HG03135 (cell line): Measurements from ENCODE around the gene PLEKHH3.
A peak's percentile ranks its signal among the peaks of the same experiment; 100 is the strongest.

Source experiments
- ATAC-seq: cut with Tn5 transposase; IDR thresholded peaks from one replicate; pipeline ENCODE4 v1.9.1; 2021; ENCODE audit warnings: mild to moderate bottlenecking, moderate library complexity; ENCODE audit not compliant: unreplicated experiment

Gene PLEKHH3

DNA sequence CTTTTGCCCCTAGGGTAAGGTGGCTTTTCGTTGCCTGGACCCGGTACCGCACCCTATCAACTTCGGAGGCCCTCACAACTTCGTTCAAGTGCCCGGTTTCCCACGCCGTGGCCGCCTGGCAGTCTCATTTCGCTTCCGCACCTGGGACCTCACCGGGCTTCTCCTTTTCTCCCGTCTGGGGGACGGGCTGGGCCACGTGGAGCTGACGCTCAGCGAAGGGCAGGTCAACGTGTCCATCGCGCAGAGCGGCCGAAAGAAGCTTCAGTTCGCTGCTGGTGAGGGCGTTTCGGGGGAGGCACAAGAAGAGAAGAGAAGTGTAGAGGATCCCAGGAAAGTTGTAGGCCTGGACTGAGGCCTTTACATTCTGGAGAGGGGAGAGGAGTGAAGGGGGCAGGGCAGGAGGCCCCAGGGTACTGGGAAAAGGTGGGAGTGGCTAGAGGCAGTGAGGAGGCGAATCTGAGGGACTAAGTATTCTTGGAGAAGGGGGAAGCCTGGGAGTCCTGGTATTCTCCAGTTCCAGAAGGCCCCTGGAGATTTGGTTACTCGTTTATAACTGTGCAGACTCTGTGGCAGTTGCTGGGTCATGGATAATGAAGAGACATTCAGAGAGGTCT lies 11.0 kb upstream of the PLEKHH3 start:
- no peak for ATAC-seq

DNA sequence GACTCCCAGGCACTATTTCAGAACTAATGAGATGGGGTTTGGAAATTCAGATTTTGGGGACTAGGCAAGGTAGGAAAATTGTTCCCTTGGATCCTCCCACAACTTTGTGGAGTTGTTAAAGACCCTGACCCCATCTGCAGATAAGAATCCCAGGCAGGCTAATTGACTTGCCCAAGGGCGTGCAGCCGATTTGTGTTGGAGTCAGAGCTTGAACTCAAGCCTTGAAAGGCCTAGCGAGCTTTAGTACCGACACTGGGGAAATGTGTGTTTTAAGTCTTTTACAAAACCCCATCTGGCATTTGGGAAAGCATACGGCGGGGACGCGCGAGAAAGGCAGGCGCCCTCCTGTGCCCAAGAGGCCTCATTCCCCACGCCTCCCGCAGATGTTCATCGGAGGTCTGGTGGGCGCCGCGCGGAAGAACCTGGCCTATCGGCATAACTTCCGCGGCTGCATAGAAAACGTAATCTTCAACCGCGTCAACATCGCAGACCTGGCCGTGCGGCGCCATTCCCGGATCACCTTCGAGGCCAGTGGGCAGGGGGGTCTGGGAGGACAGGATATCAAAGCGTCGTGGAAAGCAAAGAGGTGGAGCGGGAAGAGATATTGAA lies 9.8 kb upstream of the PLEKHH3 start:
- no peak for ATAC-seq

DNA sequence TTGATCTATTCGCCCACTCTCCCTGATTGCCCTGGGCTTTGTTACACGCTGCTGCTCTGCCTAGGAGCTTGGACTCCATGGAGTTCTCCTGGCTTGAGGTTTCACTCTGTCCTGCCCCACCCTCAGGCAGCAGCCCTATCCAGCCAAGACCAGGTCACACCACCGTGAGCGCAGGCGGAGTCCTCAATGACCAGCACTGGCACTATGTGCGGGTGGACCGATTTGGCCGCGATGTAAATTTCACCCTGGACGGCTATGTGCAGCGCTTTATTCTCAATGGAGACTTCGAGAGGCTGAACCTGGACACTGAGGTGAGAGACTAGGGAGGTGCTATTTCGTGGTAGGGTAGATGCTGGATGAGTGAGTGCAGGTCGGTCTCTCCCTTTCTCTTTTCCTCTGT lies 9.0 kb upstream of the PLEKHH3 start:
- no peak for ATAC-seq

DNA sequence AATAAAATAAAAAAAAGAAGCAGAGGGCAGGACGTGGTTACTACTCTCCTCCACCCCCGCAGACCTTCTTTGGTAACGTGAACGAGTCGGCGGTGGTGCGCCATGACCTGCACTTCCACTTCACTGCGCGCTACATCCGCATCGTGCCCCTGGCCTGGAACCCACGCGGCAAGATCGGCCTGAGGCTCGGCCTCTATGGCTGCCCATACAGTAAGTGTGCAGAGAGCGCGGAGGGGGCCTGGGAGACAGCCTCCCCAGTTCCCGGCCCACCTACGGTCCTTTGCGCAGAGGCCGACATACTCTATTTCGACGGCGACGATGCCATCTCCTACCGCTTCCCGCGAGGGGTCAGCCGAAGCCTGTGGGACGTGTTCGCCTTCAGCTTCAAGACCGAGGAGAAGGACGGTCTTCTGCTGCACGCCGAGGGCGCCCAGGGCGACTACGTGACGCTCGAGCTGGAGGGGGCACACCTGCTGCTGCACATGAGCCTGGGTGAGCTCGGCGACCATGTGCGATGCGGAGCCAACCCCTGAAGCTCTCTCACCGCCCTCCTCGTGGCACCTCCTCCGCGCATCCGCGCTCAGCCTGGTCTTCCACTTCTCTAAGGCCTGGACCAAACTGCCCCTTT lies 8.2 kb upstream of the PLEKHH3 start:
- no peak for ATAC-seq

DNA sequence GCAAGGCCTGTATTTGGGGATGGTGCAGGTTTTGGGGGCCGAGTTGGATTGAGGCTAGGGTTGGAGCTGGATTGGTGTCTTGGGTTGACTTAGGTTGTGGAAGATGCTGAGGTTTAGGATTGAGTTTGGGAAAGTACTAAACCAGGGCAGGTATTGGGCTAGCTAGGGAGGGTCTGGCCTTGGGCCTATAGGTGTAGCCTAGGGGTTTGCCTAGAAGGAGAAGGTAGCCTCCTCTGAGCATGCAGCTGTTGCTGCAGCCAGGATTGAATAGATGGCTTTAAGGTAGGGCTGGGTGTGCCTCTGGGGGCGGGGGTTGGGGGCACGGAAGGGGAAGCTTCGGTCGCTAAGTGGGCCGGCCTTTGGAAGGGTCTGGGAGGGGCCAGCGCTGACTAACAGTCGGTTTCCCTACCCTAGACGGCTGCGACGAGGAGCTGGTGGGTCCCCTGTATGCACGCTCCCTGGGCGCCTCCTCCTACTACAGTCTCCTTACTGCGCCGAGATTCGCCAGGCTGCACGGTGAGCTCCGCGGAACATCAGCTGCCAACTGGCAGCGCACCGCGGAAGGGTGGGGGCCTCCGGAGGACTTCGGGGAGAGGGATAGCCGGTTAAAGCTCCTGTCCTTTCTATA lies 6.7 kb upstream of the PLEKHH3 start:
- ATAC-seq = no peak

DNA sequence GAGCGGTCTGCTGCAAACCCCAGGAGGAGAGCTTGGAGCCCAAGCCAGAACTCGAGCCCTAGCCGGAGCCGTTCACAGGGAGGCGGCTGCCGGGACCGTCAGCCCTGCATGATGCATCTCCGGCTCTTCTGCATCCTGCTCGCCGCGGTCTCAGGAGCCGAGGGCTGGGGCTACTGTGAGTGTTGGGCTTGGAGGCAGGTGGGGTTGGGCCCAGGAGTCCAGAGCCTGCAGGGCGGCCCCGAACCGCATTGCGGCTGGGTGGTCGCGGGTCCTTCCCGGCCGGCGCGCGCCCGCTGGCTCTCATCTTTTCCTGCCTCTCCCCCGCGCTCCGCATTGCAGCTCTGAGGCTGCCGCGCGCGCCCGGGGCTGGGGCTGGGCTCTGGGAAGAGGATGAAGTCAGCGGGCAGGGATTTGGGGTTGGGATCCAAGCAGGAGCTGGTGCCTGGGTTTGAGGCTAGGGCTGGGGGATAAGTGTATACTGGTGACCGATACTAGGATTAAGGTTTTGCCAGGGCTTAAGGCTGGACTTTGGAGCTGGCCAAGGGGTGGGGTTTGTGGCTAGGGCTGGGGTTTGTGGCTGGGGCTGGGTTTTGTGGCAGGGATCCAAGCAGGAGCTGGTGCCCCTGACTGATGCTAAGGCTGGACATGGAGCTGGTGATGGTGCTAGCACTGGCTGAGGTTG lies 6.1 kb upstream of the PLEKHH3 start:
- ATAC-seq = no peak

DNA sequence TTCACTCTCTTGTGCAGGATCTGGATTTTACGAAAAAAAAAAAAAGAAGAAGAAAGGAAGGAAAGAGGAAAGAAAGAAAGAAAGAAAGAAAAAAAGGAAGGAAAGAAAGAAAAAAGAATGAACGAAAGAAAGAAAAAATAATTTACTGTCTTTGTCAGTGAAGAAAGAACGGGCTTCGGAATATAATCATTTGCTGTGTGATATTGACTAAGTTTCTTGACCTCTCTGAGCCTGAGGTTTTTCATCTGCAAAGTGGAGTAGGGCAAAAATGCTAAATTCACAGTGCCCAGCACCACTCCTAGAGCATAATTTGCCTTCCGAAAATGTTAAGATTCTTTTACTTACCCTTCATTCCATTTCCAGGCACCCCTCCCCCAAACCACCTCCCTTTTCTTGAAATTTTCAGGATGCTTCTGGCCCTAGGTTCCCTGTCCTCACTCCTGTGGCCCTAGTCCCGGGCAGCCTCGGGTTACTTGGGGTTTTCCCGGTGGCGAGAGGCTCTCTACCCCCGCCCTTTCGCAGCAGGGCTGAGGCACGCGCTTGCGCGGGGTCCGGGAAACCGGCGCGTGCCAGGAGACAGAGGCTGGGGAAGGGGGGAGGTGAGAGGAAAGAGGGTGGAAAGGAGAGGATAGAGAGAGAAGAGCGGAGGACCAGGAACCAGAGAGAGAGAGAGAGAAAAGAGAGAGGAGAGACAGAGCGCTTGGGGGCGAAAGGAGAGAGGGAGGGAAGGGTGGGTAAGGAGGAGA lies 5.4 kb upstream of the PLEKHH3 start, which contains the start of gene CNTNAP1:
CNTNAP1 (plus strand) TSS at position 556 of the 746 bp plus-strand sequence. CDS start 299 bp downstream, outside the sequence.
- no peak for ATAC-seq

DNA sequence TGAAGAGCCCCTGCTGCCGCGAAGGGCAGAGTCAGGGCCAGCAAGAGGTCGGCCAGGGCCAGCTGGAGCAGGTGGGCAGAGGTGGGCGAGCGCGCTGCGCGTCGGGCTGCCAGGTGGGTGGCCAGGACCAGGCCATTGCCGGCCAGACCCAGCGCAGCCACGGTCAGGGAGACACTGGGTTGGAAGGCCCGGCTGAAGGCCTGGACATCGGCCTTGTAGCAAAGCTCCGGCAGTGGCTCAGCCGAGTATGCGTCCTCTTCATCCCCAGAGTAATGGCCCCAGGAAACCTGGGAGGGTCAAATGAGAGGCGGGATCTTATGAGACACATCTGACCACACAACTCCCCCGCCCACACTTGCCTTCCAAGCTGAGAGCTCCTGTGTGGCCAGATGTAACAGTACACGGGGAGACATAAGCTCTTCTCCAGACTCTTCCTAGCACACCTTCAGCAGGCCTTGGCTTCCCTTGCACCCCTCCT lies 3.6 kb upstream of the PLEKHH3 start:
- ATAC-seq = no peak

DNA sequence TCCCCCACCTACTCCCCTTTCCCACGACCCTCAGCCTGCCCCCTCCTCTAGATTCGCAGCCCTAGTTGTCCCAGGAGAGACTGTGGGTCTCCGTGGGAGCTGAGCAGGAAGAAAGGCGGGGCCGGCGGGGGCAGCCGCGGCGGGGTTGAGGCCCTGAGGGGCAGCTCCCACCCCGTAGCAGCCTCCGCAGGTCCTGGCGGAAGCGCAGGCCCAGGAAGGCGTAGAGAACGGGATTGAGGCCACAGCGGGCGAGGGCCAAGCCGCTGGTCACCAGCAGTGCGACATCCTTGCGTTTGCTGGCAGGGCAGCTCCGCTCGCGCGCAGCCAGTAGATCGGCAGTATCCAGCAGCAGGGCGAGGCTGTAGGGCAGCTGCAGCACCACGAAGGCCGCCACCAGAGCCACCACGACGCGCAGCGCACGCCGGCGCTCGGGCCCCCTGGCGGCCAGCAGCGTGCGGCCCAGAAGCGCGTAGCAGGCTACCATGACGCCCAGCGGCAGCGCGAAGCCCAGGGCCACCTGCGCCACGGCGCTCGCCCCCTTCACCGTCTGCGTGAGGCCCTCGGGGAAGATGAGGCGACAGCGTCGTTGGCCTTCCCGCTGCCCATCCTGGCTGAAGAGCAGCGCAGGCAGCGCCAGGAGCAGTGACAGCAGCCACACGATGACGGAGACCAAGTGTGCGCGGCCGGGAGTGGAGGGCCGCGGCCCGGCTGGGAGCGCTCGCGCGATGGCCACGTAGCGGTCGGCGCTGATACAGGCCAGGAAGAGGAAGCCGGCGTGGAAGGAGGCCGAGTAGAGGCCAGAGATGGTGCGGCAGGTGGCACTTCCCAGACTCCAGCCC lies 2.9 kb upstream of the PLEKHH3 start:
- ATAC-seq = no peak

DNA sequence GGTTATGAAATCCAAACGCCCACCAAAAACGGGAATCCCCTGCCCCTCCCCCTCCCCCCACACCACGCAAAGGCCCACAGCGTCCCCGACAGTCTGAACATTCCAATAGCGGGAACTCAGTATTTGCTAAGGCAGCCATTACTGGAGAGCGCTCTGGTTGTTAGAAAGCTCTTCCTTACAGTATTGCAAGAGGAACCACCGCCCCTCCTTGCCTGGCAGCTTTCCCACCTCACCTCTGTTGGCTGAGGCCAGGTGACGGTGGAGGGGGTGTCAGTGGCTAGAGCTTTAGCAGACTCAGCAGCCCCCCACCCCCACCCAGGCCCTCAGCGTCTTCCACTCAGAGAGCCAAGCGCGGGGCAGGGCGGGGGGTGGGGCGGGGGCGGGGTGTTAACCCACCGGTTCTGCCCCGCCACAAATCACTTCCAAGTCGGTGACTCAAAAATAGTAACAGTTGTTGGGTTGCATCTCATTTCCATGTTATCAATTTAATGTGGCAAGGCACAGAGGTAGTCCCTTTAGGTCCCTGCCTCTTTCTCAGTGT lies 2.2 kb upstream of the PLEKHH3 start:
- ATAC-seq = no peak

DNA sequence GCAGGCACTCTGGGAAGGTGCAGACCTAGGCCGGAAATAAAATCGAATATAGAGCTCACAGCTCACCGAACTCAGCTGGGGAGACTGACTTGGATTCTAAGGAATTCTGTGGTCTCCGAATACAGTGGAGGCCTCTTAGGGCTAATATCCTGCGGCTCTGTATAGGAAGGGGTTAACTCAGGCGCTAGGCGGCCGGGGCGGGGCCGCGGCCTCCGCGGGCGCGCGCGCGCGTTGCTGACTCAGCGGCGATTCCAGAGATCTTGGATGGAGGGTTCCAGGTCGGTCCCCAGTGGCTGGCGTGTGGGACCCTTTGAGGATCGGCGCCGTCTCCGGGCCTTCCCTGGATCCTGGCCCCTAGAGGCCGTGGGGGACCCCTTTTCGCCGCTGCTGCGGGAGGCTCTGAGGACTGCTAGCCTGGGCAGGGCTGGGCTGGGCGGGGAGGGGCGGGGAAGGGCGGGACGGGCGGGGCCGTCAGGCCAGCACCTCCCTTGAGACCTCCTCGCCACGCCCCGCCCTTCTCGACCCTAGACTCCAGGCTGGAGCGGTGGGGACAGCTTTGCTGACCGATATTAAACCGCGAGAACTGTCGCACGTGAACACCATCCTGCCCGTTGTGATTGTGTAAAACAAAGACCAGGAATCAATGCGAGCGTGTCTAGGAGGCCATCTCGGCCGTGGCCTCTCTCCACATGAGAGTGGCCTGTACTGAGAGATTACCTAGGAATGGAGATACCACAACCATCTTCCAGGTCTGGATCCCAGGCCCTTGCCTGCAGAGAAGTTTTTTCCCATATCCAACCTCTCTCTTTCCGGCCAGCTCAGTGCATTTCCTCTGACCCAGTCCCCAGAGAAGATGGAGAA lies 1.4 kb upstream of the PLEKHH3 start:
- ATAC-seq = no peak

DNA sequence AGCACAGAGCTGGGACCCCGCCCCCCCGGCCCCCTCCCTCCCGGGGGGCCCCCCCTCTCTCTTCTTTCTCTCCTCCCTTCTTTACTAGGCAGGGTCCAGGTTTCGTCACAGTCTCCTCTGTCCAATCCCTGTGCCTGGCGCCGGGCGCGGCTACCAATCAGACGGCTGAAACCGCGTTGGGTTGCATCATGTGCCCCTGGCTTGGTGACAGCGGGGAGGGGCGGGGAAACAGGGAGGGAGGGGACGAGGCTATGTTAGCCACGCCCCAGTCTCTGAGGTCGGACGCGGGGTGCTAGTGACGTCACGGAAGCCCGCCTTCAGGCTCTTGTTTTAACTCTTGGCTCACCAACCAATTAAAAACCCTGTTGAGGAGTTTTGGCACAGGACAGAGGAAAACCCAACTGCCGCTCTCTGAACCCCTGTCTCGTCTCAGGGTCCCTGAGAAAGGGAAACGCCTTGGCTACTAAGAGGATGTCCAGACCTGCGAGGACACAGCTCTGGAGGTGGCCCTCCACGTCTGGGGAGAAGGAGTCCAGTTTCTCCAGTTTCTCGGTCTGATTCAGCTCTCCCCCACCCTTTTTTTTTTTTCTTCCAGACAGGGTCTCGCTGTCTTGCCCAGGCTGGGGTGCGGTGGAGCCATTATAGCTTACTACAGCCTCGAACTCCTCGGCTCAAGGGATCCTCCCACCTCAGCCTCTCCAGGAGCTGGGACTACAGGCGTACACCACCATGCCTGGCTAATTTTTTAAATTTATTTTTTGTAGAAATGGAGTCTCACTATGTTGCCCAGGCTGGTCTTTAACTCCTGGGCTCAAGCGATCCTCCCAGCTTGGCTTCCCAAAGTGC lies 441 bp upstream of the PLEKHH3 start:
- peak; percentile 55 for ATAC-seq

DNA sequence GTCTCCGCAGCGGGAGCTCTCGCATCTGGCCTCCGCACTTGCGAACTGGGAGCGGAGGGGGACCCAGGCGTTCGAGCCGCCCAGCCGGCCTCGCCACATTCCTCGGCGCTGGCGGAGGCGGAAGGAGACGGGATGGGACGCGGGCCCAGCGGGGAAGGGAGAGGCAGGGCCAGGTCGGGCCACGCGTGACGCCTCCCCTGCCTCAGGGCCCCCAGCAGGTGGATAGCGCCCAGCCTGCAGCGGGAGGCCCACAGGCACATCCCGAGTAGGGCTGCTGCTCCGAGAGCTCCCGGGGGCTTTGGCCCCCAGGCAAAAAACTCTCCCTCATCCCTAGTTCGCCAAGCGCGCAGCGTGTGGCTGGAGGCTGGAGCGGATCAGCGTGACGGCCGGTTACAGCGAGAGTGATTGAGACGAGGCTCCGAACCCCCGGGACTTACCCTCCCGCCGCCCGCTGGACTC lies 800 bp downstream of the PLEKHH3 start:
- no peak for ATAC-seq

DNA sequence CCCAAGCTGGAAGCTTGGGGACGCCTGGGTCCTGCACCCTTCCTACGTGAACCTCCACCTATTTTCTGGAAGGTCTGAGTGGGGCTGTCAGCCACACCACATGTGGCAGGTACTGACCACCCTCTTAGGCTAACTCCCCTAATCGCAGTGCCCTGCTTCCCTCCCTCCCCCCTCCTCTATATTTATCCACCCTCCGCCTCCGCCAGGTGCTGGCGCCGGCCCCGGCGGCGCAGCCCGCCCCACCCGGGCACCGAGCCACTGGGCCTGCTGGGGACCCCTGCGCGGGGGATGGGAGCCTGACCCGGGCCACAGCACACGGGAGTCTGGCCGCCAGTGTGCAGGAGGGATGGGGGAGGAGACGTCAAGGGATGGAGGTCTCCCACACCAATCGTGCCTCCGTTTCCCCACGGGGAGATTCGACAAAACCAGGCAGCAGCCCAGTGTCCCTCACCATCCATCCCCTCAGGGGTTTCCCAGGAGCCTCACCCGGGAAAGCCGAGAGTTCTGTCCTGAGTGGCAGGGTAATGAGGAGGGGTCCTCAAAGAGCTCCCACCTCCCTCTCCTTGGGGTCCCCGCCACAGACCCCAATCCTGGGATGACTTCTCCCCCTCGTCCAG lies 1.3 kb downstream of the PLEKHH3 start:
- ATAC-seq = no peak

DNA sequence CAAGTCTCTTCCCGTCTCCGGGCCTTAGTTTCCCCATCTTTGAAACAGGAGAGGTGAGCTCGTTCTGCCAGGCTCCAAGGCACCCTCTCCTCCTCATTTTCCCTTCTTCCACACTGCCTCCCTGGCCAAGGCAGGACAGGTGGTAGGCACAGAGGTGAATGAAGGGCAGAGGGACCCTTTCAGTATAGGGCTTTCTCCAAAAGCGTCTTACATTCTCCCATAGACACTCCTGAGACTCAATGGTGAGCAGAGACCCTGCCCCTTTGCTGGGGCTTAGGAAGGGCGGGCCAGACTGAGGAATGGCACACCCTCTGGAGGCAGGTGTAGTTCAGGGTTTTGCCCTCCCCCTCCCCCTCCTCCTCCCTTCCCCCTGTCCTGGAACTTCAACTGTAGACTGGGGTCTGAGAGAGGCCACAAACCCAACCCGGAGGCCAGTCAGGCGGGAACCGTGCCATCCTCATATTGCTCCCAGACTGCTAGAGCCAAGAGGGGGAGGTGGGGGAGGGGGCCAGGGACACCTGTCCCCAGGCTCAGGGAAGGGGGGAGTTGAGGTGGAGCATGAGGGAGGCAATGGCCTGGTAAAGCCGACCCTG lies 1.9 kb downstream of the PLEKHH3 start:
- no peak for ATAC-seq

DNA sequence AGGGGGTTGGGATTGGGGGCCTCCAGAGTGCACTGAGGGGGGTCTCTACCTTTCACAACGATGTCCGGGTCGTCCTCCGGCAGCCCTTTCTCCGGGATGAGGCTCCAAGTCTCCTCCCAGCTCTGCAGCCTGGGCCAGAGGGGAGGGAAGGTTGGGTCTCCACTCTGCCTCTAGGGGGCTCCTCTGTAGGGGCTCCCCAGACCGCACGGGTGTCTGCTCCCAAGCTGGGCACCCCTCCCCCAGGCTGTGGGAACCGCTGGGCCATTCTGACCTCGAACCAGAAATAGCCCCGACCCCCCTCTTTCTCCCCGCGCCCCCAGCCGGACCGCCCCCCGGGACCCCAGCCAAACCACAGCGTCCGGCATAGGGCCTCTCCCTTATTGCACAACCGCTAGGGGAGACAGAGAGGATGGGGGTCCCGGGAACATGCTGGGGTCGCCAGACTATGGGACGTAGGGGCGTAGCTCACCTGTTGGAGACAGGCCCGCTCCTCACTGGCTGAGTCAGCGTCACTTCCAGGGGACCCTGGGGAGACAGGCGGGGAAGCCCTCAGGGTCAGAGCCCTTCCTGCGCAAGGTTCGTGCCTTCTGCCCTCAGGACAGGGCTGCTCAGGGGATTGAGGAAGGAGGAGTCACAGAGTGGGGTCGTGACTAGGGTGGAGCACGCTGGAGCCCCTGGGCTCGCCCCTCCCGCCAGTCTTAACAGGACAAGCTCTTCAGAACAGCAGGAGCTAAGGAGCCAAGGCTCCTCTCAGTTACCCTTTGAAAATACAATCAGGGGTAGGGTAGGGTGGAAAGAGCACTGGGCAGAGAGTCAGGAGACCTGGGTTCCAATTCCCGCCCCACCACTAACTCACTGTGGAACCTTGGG lies 2.7 kb downstream of the PLEKHH3 start:
- no peak for ATAC-seq
